BLaER1 treated with 17β-estradiol and CSF1 and Interleukin-3, amounts not matched to agents 10 nM and 100 nM (cell line): ENCODE data around the gene NPDC1.

Source experiments
- H3K27ac ChIP-seq, 11 experiments: shearing (Covaris generic); formaldehyde crosslinking; 2 replicates each; pipeline ENCODE4 v1.8.1; 2022
- H3K27me3 ChIP-seq, 11 experiments: shearing (Covaris generic); formaldehyde crosslinking; 2 replicates each; pipeline ENCODE4 v1.8.1; 2022
- H3K36me3 ChIP-seq, 11 experiments: shearing (Covaris generic); formaldehyde crosslinking; 2 replicates each; pipeline ENCODE4 v1.8.1; 2022
- H3K4me1 ChIP-seq, 10 experiments: shearing (Covaris generic); formaldehyde crosslinking; 2 replicates each; pipeline ENCODE4 v1.8.1; 2022
- H3K4me2 ChIP-seq, 11 experiments: shearing (Covaris generic); formaldehyde crosslinking; 2 replicates each; pipeline ENCODE4 v1.8.1; 2022
- H3K4me3 ChIP-seq, 10 experiments: shearing (Covaris generic); formaldehyde crosslinking; 2 replicates each; pipeline ENCODE4 v1.8.1; 2022
- H3K9ac ChIP-seq, 11 experiments: shearing (Covaris generic); formaldehyde crosslinking; 2 replicates each; pipeline ENCODE4 v1.8.1; 2022
- H3K9me3 ChIP-seq, 11 experiments: shearing (Covaris generic); formaldehyde crosslinking; replicated peaks in 1 of 11; 2 replicates each; pipeline ENCODE4 v1.8.1; 2022
- H4K20me1 ChIP-seq, 11 experiments: shearing (Covaris generic); formaldehyde crosslinking; 2 replicates each; pipeline ENCODE4 v1.8.1; 2022
- Cebpa-rat ChIP-seq, 11 experiments: shearing (Covaris generic); IDR thresholded peaks; 2 replicates each; pipeline ENCODE4 v1.8.1; 2022

The NPDC1 gene

GRCh38 chr9:137046088-137046787 lies at the start of gene NPDC1:
NPDC1 (minus strand) TSS chr9:137046177; CDS start chr9:137045989, 188 bp downstream.
- TF ChIP-seq Cebpa-rat (IDR thresholded peaks at IDR 0.05) = no peak
- H3K9ac ChIP-seq = peak within 1 kb of the TSS; percentile 61 to 84 (median 76)
- H3K9me3 ChIP-seq = no peaks in the 10 kb centered on the region
- peaks cover 0 to 5% (median 0%) of the 10 kb centered on the region in 11 experiments; a peak in 1 of 22 replicates for H3K36me3 ChIP-seq
- H3K27me3 ChIP-seq = peaks cover 43 to 70% (median 62%) of the 10 kb centered on the region in 11 experiments
- peak within 1 kb of the TSS in 10 of 11 experiments; percentile 28 to 70 (median 56); a peak in 17 of 22 replicates for H3K27ac ChIP-seq
- peak within 1 kb of the TSS; percentile 95 to 100 (median 99) for H3K4me2 ChIP-seq
- H4K20me1 ChIP-seq = peaks cover 33 to 84% (median 71%) of the 10 kb centered on the region in 11 experiments
- H3K4me3 ChIP-seq = peak within 1 kb of the TSS; percentile 72 to 86 (median 81)
- H3K4me1 ChIP-seq = peaks cover 45 to 58% (median 53%) of the 10 kb centered on the region in 10 experiments

DNA sequence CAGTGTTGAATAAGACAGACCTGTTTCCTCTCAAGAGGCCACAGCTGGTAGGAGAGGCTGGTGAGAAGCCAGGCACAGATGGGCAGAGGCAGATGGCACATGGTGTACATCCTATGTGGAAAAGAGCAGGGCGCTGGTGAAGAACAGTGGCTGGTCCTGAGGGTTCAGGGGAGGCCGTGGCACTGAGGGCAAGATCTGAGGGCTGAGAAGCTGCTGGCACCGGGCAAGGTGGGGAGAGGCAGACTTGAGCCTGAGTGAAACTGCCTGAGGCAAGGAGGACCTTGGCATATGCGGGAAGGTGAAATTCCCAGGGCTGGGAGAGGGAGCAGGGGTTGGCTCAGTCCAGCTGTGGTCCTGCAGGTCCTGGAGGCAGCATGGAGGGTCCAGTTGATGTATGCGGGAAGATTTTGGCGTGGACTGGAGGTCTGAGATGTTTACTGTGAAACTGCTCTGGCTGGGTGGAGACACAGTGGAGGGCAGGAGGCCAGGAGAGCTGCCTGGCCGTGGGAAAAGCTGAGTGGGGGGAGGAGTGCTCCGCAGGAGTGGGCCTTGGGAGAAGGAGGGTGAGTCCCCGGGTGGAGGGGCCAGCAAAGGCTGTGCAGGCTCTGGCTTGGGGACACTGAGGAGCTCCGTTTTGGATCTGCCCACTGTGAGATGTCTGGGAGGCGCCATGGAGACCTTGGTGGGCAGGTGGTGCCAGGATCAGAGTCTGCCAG lies 43.4 kb upstream of the NPDC1 start:
- H3K4me1 ChIP-seq = peaks cover 52 to 61% (median 58%) of the 10 kb centered on the region in 10 experiments
- peaks cover 12 to 45% (median 21%) of the 10 kb centered on the region in 11 experiments; a peak in 18 of 22 replicates for H3K36me3 ChIP-seq
- peak overlapping the region; percentile 22 to 85 (median 40); a peak in 19 of 22 replicates for H3K9ac ChIP-seq
- TF ChIP-seq Cebpa-rat (IDR thresholded peaks at IDR 0.05) = no peak
- H4K20me1 ChIP-seq = peaks cover 0 to 4% (median 3%) of the 10 kb centered on the region in 11 experiments; a peak in 9 of 22 replicates
- peak overlapping the region in 2 of 10 experiments; percentile 7 to 27; a peak in 3 of 20 replicates for H3K4me3 ChIP-seq
- H3K9me3 ChIP-seq = no peaks in the 10 kb centered on the region
- H3K27me3 ChIP-seq = no peaks in the 10 kb centered on the region
- H3K4me2 ChIP-seq = peak overlapping the region; percentile 82 to 100 (median 98)
- H3K27ac ChIP-seq = peak overlapping the region in 10 of 11 experiments; percentile 11 to 94 (median 56); a peak in 20 of 22 replicates

DNA sequence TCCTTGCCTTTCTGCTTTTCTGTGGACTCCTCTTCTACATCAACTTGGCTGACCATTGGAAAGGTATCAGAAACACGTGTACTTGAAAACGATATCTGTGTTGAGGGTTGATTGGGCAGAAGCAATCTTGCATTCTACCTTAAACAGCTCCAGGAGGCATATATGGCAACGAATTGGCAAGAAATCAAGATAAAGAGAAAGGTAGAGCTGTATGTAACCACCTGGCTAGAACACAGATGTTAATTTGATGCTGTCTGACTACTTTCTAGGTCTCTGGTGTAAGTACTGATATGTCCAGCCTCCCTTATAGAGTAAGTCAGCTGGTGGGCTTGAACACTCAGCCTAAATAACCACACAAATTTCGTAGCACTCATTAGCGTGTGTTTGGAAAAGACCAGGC lies 42.1 kb upstream of the NPDC1 start:
- peak overlapping the region in 8 of 11 experiments; percentile 78 to 90 (median 83); a peak in 8 of 22 replicates for H3K9ac ChIP-seq
- H4K20me1 ChIP-seq = peaks cover 1 to 16% (median 12%) of the 10 kb centered on the region in 11 experiments; a peak in 20 of 22 replicates
- H3K27me3 ChIP-seq = no peaks in the 10 kb centered on the region
- H3K4me3 ChIP-seq = peak overlapping the region in 4 of 10 experiments; percentile 67 to 77 (median 72); a peak in 7 of 20 replicates
- no peak for TF ChIP-seq Cebpa-rat (IDR thresholded peaks at IDR 0.05)
- H3K4me2 ChIP-seq = peak overlapping the region; percentile 82 to 100 (median 98)
- peaks cover 65 to 73% (median 71%) of the 10 kb centered on the region in 10 experiments for H3K4me1 ChIP-seq
- H3K27ac ChIP-seq = peak overlapping the region in 6 of 11 experiments; percentile 45 to 94 (median 72); a peak in 7 of 22 replicates
- H3K36me3 ChIP-seq = peaks cover 11 to 34% (median 17%) of the 10 kb centered on the region in 11 experiments; a peak in 18 of 22 replicates
- H3K9me3 ChIP-seq = no peaks in the 10 kb centered on the region

DNA sequence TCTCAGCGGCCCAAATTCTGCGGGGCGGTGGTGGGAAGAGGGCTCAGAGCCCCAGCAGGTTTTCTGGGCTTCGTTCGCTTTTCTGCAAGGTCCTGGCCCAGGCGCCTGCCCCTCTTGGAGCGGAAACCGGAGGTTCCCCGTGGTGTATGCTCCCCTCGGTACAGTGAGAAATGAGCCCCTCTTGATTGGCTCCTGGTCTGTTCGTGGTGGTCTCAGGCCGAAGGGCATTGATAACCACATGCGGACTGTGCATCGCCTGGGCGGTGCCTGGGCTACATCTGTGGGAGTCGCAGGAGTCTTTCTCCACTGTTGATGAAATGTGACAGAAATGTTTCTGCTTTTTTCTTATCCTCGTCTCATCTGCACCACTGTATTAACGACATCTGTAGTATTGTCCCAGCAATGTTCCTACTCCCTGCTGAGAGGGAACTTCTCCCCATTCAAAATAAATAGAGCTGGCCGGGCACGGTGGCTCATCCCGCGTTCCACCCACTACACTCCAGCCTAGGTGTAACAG lies 41.5 kb upstream of the NPDC1 start:
- Histone ChIP-seq H3K9ac (peak overlapping the region; percentile 78 to 90 (median 83)), H3K4me2 (peak overlapping the region; percentile 82 to 100 (median 98)), H3K27me3 (no peaks in the 10 kb centered on the region), H3K36me3 (peaks cover 4 to 34% (median 14%) of the 10 kb centered on the region in 11 experiments; a peak in 16 of 22 replicates), H3K4me1 (peaks cover 71 to 80% (median 77%) of the 10 kb centered on the region in 10 experiments), H3K9me3 (no peaks in the 10 kb centered on the region), H3K27ac (peak overlapping the region; percentile 57 to 94 (median 84)), H4K20me1 (peaks cover 8 to 23% (median 19%) of the 10 kb centered on the region in 11 experiments; a peak in 20 of 22 replicates), H3K4me3 (peak overlapping the region; percentile 66 to 83 (median 76))
- TF ChIP-seq Cebpa-rat (IDR thresholded peaks at IDR 0.05) = no peak

GRCh38 chr9:137086531-137087408 lies 40.8 kb upstream of the NPDC1 start, which contains the start of gene MAN1B1:
MAN1B1 (plus strand) TSS chr9:137086985; CDS start chr9:137087000, 15 bp downstream.
- peak within 1 kb of the TSS; percentile 77 to 94 (median 89) for H3K27ac ChIP-seq
- H3K9ac ChIP-seq = peak within 1 kb of the TSS; percentile 80 to 90 (median 83)

DNA sequence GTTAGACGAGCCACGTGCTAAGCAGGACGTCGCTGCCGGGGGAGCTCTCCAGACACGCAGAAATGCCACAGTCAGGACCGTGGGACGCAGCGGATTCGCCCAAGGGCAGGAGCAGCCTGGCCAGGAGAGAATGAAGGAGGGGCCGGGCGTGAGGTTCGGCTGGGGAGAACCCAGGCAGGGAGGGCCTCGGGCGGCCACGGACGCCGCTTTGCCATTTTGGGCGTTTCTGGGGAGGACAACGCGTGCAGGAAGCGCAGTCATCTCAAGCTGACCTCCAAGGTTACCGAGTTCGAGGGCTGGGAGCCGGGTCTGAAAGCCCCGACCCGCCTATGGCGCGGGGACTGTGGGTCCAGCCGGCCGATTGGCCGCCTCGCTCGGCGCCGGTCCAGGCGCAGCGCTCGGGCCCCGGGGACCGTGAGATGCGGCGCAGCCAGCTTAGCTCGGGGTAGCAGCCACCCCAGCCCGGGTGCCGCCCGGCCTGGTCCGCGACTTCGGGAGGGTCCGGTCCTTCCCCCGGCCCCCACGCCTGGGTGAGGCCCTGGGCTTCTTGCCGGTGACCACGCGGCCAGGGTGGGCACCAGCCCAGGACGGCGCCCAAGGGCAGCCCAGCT lies 40.0 kb upstream of the NPDC1 start:
- Histone ChIP-seq H3K4me2 (peak overlapping the region; percentile 97 to 100 (median 99)), H3K36me3 (peaks cover 0 to 34% (median 15%) of the 10 kb centered on the region in 11 experiments; a peak in 16 of 22 replicates), H3K4me3 (peak overlapping the region; percentile 66 to 83 (median 76)), H3K9ac (peak overlapping the region; percentile 78 to 90 (median 83)), H3K27ac (peak overlapping the region; percentile 77 to 94 (median 89)), H3K4me1 (peaks cover 83 to 92% (median 88%) of the 10 kb centered on the region in 10 experiments), H3K9me3 (no peaks in the 10 kb centered on the region), H4K20me1 (peaks cover 13 to 37% (median 30%) of the 10 kb centered on the region in 11 experiments; a peak in 21 of 22 replicates), H3K27me3 (0 out of 22 replicates have a peak, but pooled peaks cover 0 to 3% (median 0%) of the 10 kb centered on the region in 11 experiments)
- TF ChIP-seq Cebpa-rat (IDR thresholded peaks at IDR 0.05) = no peak

More at GRCh38 chr9:137086531-137087408, 40.8 kb upstream of the NPDC1 start, which contains the start of gene MAN1B1:
- Histone ChIP-seq H3K27me3 (0 out of 22 replicates have a peak, but pooled peaks cover 0 to under 1% (median 0%) of the 10 kb centered on the region in 11 experiments), H3K36me3 (peaks cover 0 to 34% (median 10%) of the 10 kb centered on the region in 11 experiments; a peak in 15 of 22 replicates), H3K4me2 (peak within 1 kb of the TSS; percentile 97 to 100 (median 99)), H3K4me3 (peak within 1 kb of the TSS; percentile 66 to 83 (median 76)), H4K20me1 (peaks cover 13 to 30% (median 26%) of the 10 kb centered on the region in 11 experiments; a peak in 21 of 22 replicates), H3K9me3 (no peaks in the 10 kb centered on the region), H3K4me1 (peaks cover 78 to 87% (median 84%) of the 10 kb centered on the region in 10 experiments)
- TF ChIP-seq Cebpa-rat (IDR thresholded peaks at IDR 0.05) = no peak

GRCh38 chr9:137084526-137084925 lies 38.5 kb upstream of the NPDC1 start:
- Histone ChIP-seq H3K4me1 (peaks cover 87 to 92% (median 89%) of the 10 kb centered on the region in 10 experiments), H3K27ac (peak overlapping the region in 5 of 11 experiments; percentile 52 to 69 (median 59); a peak in 6 of 22 replicates), H3K4me3 (peak overlapping the region in 2 of 10 experiments; percentile 20 to 23; a peak in 2 of 20 replicates), H3K9ac (peak overlapping the region in 4 of 11 experiments; percentile 42 to 54 (median 46); a peak in 4 of 22 replicates), H4K20me1 (peaks cover 23 to 52% (median 45%) of the 10 kb centered on the region in 11 experiments; a peak in 21 of 22 replicates), H3K4me2 (peak overlapping the region; percentile 97 to 100 (median 99)), H3K36me3 (peaks cover 0 to 37% (median 14%) of the 10 kb centered on the region in 11 experiments; a peak in 14 of 22 replicates), H3K27me3 (peaks cover 0 to 3% (median 0%) of the 10 kb centered on the region in 11 experiments; a peak in 1 of 22 replicates), H3K9me3 (no peaks in the 10 kb centered on the region)
- TF ChIP-seq Cebpa-rat (IDR thresholded peaks at IDR 0.05) = no peak
